GM19035 (cell line): Measurements from ENCODE around the gene ZNF580.

Source experiments
- ATAC-seq: cut with Tn5 transposase; IDR thresholded peaks from one replicate; pipeline ENCODE4 v1.9.1; 2021; ENCODE audit not compliant: unreplicated experiment

Gene ZNF580

GRCh38 chr19:55644842-55645511 is 4.2 kb downstream of the ZNF580 start:
- no peak for ATAC-seq

GRCh38 chr19:55645512-55645881 is 4.7 kb downstream of the ZNF580 start:
- ATAC-seq: no peak

GRCh38 chr19:55646889-55647731 is 6.3 kb downstream of the ZNF580 start:
- ATAC-seq: no peak

GRCh38 chr19:55647732-55648584 is 7.2 kb downstream of the ZNF580 start, which contains the start of gene CCDC106:
CCDC106 (plus strand) TSS chr19:55648212; CDS start chr19:55649047, 835 bp downstream.
- no peak for ATAC-seq

GRCh38 chr19:55648585-55649267 is 7.9 kb downstream of the ZNF580 start:
- ATAC-seq: no peak

GRCh38 chr19:55649268-55650125 is 8.7 kb downstream of the ZNF580 start:
- ATAC-seq: no peak

GRCh38 chr19:55650126-55650557 is 9.3 kb downstream of the ZNF580 start:
- ATAC-seq: no peak

GRCh38 chr19:55650602-55651230 is 9.9 kb downstream of the ZNF580 start:
- no peak for ATAC-seq

- no peak for ATAC-seq
Observed at GRCh38 chr19:55651236-55651635, 10.4 kb downstream of the ZNF580 start.

GRCh38 chr19:55652311-55653128 is 11.7 kb downstream of the ZNF580 start:
- no peak for ATAC-seq

GRCh38 chr19:55653651-55654322 is 13.0 kb downstream of the ZNF580 start:
- peak; percentile 45 for ATAC-seq

- peak; percentile 60 for ATAC-seq
Observed at GRCh38 chr19:55654323-55654867, 13.6 kb downstream of the ZNF580 start.

- ATAC-seq: peak; percentile 33
Observed at GRCh38 chr19:55654868-55655647, 14.3 kb downstream of the ZNF580 start, which contains the start of gene U2AF2. U2AF2 (plus strand) TSS chr19:55655035; CDS start chr19:55655105, 70 bp downstream.

GRCh38 chr19:55655648-55656040 is 14.8 kb downstream of the ZNF580 start:
- no peak for ATAC-seq

GRCh38 chr19:55656552-55656951 is 15.8 kb downstream of the ZNF580 start:
- ATAC-seq: no peak

- no peak for ATAC-seq
Observed at GRCh38 chr19:55656988-55657747, 16.4 kb downstream of the ZNF580 start.
